NCI-H1105 (cell line): ENCODE results near the gene HIRIP3.
"Not testable (repeated sequence)": the region's sequence is repeated elsewhere in the genome, so short reads cannot be mapped to it uniquely, and the experiment has no call there.

ENCODE experiments used
- DNase-seq: peaks from one replicate; lab custom pipeline; 2025; lab: John Stamatoyannopoulos, UW

HIRIP3 gene

DNA sequence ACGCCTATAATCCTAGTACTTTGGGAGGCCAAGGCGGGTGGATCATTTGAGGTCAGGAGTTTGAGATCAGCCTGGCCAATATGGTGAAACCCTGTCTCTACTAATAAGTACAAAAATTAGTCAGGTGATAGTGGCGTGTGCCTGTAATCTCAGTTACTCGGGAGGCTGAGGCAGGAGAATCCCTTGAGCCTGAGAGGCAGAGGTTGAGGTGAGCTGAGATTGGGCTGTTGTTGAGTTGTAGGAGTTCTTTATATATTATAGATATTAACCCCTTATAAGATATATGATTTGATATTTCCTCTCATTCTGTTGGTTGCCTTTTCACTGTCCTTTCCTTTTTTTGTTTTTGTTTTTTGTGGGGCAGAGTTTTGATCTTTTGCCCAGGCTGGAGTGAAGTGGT, 35.6 kb downstream of the HIRIP3 start:
- not testable (repeated sequence) for DNase-seq

DNA sequence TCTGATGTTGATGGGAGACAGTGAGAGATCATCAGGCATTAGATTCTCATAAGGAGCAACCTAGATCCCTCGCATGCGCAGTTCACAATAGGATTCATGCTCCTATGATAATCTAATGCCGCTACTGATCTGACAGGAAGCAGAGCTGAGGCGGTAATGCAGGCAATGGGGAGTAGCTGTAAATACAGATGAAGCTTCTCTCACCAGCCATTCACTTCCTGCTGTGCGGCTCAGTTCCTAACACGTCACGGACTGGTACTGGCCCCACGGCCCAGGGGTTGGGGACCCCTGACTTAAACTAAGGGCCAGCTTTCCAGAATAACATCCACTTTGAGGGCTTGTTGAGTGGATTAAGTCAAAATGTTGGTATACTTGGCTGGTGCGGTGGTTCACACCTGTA, 36.1 kb downstream of the HIRIP3 start:
- DNase-seq, result no peak

DNA sequence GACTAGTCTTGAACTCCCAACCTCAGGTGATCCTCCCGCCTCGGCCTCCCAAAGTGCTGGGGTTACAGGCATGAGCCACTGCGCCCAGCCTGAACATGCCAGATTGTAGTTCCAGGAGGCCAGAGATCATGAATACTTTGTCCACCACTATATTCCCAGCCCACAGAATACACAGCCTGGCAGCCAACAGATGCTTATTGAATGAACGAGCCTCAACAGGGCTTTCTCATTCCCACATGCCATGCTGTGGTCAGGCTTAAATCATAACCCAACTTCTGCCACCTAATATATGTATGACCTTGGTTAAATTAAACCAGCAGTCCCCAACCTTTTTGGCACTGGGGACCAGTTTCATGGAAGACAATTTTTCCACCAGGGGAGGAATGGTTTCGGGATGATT, 36.7 kb downstream of the HIRIP3 start:
- DNase-seq, result no peak

DNA sequence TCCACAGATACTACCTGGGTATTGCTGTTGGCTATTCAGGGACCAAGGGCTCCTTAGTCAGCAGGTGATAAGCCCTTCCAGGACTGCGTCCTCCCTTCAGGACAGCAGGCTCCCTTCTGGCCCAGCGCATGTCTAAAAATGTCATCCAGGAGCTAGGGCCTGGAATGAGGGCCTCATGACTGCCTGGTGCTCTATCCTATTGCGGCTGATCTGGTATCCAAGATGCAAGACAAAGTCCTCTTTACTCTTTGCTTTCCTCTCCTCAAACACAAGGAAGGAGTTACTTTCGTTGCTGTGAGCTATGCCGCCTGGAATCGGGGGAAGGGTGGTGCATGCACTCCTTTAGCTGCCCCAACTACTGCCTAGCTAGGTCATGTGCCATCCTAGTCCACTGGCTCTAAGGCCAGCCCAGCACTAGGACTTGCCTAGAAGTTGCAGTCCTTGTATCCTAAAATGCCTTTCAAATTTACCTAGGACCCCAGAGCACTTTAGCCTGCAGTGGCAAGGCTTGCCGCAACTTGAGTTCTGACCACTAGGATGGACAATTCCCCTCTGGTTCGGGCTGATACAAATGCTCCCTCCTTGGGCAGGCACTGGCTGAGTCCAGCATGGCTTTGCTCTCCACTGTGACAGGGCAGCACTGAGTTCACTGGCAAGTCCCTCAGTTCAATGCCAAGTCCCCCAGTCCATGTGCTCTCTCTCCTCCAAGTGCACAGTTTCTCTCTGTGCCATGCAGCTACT, 43.6 kb downstream of the HIRIP3 start:
- DNase-seq, result no peak

DNA sequence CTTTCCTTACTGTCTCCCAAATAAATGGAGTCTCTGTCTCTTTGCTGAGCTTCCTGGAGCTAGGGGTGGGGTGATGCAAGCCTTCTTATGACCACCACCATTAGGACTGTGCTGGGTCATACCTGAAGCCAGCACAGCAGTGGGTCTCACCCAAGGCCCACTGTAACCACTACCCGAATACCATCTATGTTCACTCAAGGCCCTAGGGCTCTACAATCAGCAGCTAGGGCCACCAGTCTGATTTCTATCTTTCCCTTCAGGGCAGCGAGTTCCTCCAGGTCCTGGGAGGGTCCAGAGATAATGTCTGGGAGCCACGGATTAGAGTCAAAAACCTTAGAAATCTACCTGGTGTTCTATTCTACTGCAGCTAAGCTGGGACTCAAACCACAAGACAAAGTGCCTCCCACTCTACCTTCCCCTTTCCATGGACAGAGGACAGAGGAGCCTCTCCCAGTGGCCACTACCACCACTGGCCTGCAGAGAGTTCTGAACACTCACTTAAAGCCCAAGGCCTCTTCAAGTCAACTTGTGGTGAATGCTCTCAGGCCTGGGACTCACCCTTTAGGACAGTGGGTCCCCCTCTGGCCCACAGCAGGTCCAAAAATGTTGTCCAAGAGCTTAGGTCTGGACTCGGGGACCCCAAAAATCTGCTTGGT, 44.5 kb downstream of the HIRIP3 start:
- DNase-seq, result no peak

DNA sequence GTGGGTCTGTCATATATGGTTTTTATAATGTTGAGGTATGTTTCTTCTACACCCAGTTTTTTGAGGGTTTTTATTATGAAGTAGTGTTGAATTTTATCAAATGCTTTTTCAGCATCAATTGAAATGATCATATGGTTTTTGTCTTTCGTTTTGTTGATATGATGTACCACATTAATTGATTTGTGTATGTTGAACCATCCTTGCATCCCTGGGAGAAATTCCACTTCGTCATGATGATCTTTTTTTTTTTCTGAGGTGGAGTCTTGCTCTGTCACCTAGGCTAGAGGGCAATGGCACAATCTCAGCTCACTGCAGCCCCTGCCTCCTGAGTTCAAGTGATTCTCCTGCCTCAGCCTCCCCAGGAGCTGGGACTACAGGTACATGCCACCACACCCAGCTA, 47.5 kb downstream of the HIRIP3 start:
- no peak for DNase-seq

DNA sequence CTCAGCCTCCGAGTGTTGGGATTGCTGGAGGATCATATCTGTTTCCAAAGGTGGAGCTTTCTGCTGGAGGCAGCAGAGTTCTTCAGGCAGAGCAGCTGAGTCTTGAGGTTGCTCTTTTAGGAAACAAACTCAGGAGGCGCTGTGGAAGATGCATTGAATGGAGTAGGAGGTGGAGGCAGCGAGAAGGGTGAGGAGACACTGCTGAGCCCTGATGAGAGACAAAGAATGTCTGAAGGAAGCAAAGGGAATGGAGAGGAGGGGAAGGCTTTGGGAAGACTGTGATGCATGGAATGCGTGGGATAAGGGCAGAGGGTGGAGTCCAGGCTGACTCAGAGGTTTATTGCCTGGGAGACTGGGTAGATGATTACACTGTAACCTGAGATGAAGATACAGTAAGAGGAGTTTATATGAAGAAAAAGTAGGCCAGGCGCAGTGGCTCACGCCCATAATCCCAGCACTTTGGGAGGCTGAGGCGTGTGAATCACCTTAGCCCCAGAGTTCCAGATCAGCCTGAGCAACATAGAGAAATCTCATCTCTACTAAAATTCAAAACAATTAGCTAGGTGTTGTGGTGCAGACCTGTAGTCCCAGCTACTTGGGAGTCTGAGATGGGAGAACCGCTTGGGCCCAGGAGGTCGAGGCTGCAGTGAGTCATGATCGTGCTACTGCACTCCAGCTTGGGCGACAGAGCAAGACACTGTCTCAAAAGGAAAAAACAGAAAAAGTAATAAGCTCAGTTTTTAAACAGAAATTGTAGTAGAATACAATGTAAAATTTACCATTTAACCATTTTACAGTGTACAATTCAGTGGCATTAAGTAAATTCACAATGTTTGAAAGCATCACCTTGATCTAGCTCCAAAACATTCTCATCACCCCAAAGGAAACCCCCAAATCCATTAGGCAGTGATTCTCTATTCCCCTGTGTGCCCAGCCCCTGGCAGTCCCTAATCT, 51.3 kb downstream of the HIRIP3 start:
- no peak for DNase-seq
